ENCODE data around the gene CCDC12.

Gene CCDC12

GRCh38 chr3:46897031-46897430 lies 79.5 kb downstream of the CCDC12 start:
- no peak for DNase-seq (ENCODE audit: low spot score)
- no peak overlapping the region for H3K27ac ChIP-seq
- TF ChIP-seq, protein P1, sequence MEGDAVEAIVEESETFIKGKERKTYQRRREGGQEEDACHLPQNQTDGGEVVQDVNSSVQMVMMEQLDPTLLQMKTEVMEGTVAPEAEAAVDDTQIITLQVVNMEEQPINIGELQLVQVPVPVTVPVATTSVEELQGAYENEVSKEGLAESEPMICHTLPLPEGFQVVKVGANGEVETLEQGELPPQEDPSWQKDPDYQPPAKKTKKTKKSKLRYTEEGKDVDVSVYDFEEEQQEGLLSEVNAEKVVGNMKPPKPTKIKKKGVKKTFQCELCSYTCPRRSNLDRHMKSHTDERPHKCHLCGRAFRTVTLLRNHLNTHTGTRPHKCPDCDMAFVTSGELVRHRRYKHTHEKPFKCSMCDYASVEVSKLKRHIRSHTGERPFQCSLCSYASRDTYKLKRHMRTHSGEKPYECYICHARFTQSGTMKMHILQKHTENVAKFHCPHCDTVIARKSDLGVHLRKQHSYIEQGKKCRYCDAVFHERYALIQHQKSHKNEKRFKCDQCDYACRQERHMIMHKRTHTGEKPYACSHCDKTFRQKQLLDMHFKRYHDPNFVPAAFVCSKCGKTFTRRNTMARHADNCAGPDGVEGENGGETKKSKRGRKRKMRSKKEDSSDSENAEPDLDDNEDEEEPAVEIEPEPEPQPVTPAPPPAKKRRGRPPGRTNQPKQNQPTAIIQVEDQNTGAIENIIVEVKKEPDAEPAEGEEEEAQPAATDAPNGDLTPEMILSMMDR (IDR thresholded peaks at IDR 0.05), result no peak
- H3K4me3 ChIP-seq, result no peak overlapping the region

DNA sequence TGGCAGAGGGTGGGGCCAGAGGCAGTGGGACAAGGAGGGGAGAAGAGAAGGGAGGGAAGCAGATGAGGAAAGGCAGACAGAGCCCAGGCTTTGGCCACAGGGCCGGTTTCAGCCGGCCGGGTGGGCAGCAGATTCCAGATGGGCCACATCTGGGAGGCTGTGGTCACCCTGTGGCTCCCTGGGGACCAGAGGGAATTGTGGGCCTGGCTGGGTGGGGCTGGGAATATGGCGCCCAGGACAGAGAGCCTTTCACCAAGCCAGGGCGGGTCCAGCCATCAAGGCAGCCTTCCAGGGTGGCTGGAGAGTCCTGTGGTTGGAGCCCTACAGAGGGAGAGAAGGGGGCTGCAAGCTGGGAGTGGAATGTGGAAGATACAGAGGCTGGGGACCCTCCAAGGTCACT lies 80.2 kb downstream of the CCDC12 start:
- TF ChIP-seq, protein P1 (IDR thresholded peaks at IDR 0.05), result no peak
- Histone ChIP-seq H3K27ac (no peak overlapping the region), H3K4me3 (no peak overlapping the region)
- no peak for DNase-seq (ENCODE audit: low spot score)

DNA sequence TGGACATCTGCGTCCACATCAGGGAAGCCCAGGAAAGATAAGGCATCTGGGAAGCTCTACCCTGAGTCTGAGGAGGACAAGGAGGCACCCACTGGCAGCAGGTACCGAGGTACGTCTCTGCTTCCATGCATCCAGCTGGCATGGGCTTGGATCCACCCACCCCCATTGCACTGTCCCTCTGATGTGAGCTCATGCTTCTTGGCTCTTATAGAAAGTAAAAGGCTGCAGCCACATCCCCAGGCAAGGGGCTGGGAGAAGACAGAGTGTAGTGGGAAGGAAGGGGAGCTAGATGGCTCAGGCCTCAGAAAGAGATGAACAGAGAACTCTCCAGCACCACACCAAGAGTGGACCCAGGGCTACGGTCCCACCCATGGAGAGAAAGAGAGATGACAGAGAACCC lies 80.8 kb downstream of the CCDC12 start:
- TF ChIP-seq, protein P1 (IDR thresholded peaks at IDR 0.05), result no peak
- DNase-seq (ENCODE audit: low spot score), result no peak
- no peak overlapping the region for H3K4me3 ChIP-seq
- no peak overlapping the region for H3K27ac ChIP-seq

GRCh38 chr3:46895204-46895660 lies 81.3 kb downstream of the CCDC12 start:
- Histone ChIP-seq H3K4me3 (no peak overlapping the region), H3K27ac (no peak overlapping the region)
- TF ChIP-seq, protein P1 (IDR thresholded peaks at IDR 0.05), result peak; percentile 83
- DNase-seq (ENCODE audit: low spot score), result no peak

DNA sequence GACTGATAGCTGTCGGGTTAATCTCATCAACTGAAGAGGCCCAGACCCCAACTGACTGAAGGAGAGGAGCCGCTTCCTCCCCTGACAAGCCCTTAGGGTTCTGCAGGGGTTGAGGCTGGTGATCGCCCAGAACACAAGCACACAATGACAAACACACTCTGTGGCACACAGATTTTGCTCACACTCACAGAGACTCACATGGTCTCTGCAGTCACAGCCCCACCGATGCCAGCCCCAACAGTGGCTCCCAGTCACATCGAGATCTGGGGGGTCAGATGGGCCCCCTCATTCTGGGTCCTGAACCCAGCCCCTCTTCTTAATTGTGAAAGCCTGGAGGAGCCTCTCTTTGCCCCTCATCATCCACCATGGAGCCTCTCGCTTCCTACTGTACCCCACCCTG lies 82.3 kb downstream of the CCDC12 start:
- peak overlapping the region in 1 of 2 donors; percentile 83 for H3K27ac ChIP-seq
- TF ChIP-seq, protein P1 (IDR thresholded peaks at IDR 0.05), result no peak
- no peak for DNase-seq (ENCODE audit: low spot score)
- H3K4me3 ChIP-seq, result no peak overlapping the region

DNA sequence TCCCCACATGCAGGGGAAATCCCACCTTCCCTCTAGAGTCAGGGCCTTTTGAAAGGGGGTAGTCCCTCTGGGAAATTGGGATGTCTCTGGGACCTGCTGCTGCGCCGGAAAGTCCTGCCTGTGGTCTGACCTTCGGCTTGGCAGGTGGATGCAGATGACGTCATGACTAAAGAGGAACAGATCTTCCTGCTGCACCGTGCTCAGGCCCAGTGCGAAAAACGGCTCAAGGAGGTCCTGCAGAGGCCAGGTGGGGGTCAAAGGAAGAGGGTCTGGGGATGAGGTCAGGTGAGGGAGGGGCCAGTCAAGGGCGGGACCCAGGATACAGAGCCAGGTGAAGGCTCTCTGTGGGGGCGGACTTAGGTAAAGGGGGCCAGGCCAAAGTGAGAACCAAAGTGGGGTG lies 82.8 kb downstream of the CCDC12 start:
- DNase-seq (ENCODE audit: low spot score), result no peak
- TF ChIP-seq, protein P1 (IDR thresholded peaks at IDR 0.05), result no peak
- Histone ChIP-seq H3K4me3 (no peak overlapping the region), H3K27ac (peak overlapping the region in 1 of 2 donors; percentile 83)

- Histone ChIP-seq H3K27ac (peak overlapping the region; percentile 43 to 83), H3K4me3 (peak overlapping the region; percentile 72)
- TF ChIP-seq, protein P1 (IDR thresholded peaks at IDR 0.05), result no peak
- no peak for DNase-seq (ENCODE audit: low spot score)
Observed at GRCh38 chr3:46893146-46893748, 83.3 kb downstream of the CCDC12 start.

Data from coronary artery (tissue), 2 donors.